Endothelial cell (in vitro differentiated cells): ENCODE results near the gene TRPM4. TPM values are rescaled to one million over a fixed set of nuclear protein-coding genes. Genes with fewer than 3 reads are reported as not detected.

Source experiments
- DNase-seq: peaks from one replicate; pipeline ENCODE4 v3.0.0; 2021; ENCODE audit warnings: low spot score
- H3K27ac Mint-ChIP-seq: one replicate; pipeline ENCODE4 v1.8.0; 2021; ENCODE audit warnings: mixed read lengths, inconsistent platforms; ENCODE audit not compliant: unreplicated experiment
- H3K27me3 Mint-ChIP-seq: one replicate; pipeline ENCODE4 v1.8.0; 2021; ENCODE audit warnings: mild to moderate bottlenecking, moderate library complexity, mixed read lengths, inconsistent platforms; ENCODE audit not compliant: unreplicated experiment
- H3K36me3 Mint-ChIP-seq: one replicate; pipeline ENCODE4 v1.8.0; 2021; ENCODE audit warnings: mild to moderate bottlenecking, low read depth, mixed read lengths, inconsistent platforms; ENCODE audit not compliant: unreplicated experiment
- H3K4me1 Mint-ChIP-seq: one replicate; pipeline ENCODE4 v1.8.0; 2021; ENCODE audit warnings: mild to moderate bottlenecking, mixed read lengths, inconsistent platforms; ENCODE audit not compliant: unreplicated experiment
- H3K4me3 Mint-ChIP-seq: one replicate; pipeline ENCODE4 v1.8.0; 2021; ENCODE audit warnings: mild to moderate bottlenecking, mixed read lengths, inconsistent platforms; ENCODE audit not compliant: unreplicated experiment
- H3K9me3 Mint-ChIP-seq: one replicate; pipeline ENCODE4 v1.8.0; 2021; ENCODE audit warnings: mixed read lengths, inconsistent platforms; ENCODE audit not compliant: unreplicated experiment
- total RNA-seq: library from RNA; stranded (reverse); fragmentation: NEBNext Ultra II Directional; extraction: Animal tissue kit (Norgen Biotek cat#: 25700); gene quantifications from one replicate; pipeline ENCODE4 v1.2.1, GENCODE V29; 2021; ENCODE audit not compliant: unreplicated experiment
- TF ChIP-seq, protein P1 (sequence below): fragments of 200-600 bp; sonication (generic); IDR thresholded peaks from one replicate; pipeline ENCODE4 v1.5.0; 2021; ENCODE audit warnings: antibody characterized with exemption; ENCODE audit not compliant: unreplicated experiment

The TRPM4 gene
- total RNA-seq, 1 donor from 2014 or later: 75.3 TPM

- Mint-ChIP-seq H3K9me3 (no peaks in the 10 kb centered on the region), H3K4me3 (peak overlapping the region; percentile 89), H3K36me3 (peaks cover 12% of the 10 kb centered on the region), H3K27ac (peak overlapping the region; percentile 45), H3K27me3 (peaks cover 22% of the 10 kb centered on the region), H3K4me1 (peaks cover 19% of the 10 kb centered on the region)
- DNase-seq: no peak
- TF ChIP-seq, protein P1, sequence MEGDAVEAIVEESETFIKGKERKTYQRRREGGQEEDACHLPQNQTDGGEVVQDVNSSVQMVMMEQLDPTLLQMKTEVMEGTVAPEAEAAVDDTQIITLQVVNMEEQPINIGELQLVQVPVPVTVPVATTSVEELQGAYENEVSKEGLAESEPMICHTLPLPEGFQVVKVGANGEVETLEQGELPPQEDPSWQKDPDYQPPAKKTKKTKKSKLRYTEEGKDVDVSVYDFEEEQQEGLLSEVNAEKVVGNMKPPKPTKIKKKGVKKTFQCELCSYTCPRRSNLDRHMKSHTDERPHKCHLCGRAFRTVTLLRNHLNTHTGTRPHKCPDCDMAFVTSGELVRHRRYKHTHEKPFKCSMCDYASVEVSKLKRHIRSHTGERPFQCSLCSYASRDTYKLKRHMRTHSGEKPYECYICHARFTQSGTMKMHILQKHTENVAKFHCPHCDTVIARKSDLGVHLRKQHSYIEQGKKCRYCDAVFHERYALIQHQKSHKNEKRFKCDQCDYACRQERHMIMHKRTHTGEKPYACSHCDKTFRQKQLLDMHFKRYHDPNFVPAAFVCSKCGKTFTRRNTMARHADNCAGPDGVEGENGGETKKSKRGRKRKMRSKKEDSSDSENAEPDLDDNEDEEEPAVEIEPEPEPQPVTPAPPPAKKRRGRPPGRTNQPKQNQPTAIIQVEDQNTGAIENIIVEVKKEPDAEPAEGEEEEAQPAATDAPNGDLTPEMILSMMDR: no peak
These were observed 39.7 kb upstream of the TRPM4 start for GRCh38 chr19:49117677-49118564.

DNA sequence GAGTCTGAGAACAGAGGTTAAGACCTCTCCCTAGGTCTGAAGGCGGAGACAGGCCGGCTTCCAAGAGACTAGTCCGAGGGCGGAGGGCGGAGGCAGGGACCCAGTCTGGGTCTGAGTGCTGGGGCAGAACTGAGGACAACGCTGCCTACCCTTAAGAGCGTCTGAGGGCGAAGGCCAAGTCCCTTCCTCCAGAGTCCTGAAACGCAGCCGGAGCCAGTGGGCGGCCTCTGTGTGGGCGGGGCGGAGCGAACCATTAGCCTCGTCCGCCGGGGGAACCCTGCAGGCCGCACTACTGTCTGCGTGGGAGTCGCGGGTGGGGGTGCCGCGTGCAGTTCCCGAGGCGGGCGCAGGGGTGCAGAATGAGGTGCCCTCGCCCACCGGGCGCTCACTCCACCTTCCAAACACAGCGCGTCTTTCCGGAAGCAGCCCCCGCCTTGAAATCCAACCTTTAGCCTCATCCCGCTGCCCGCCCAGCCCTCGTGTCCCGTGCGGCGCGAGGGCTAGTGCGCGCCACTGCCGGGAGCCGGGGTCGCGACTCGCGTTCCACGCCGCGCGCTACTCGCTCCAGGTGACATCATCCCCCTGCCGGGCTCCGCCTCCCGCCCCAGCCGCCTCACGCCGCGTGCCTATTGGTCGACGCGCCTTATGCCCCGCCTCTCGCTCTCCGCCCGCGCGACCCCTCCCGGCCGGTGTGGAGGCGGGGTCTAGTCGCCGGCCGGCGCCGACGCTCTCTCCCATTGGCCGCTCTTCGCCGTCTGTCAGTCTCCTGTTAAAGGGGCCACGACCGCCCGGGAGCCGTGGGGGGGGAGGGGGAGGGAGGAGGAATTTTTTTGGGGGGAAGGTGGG, 38.8 kb upstream of the TRPM4 start, which contains the start of gene C19orf73:
Gene C19orf73 (minus strand): TSS at position 579 of the 846 bp plus-strand sequence. CDS start 121 bp downstream, at position 458.
- Mint-ChIP-seq H3K9me3 (no peaks in the 10 kb centered on the region), H3K27me3 (peaks cover 22% of the 10 kb centered on the region), H3K27ac (peak within 1 kb of the TSS; percentile 45), H3K4me1 (peaks cover 17% of the 10 kb centered on the region), H3K4me3 (peak within 1 kb of the TSS; percentile 89), H3K36me3 (peaks cover 10% of the 10 kb centered on the region)
- TF ChIP-seq, protein P1: peak; percentile 21
- peak; percentile 95 for DNase-seq

GRCh38 chr19:49119411-49120324, 37.9 kb upstream of the TRPM4 start, which contains the start of gene PPFIA3:
TSS of gene PPFIA3 (plus strand) at chr19:49119544. CDS start at chr19:49127874, 8,330 bp downstream.
- peaks cover 22% of the 10 kb centered on the region for H3K27me3 Mint-ChIP-seq
- peak within 1 kb of the TSS; percentile 89 for H3K4me3 Mint-ChIP-seq

DNA sequence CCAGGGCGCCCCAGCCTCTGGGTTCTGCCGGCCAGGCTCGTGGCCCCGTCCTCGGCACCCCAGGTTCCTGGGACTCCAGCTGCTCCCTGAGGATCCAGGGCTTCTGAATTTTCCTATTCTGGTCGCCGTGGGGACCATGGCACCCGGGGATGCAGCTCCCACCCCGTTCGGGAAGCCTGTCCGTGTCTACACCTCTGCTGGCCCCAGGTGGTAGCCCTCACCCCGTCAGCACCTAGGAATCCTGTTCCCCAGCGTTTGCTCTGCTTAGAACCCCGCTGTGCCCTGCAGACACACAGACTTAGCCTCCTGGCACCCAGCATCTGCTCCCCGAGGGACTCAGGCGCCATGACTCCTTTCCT, 37.3 kb upstream of the TRPM4 start:
- Mint-ChIP-seq H3K4me3 (peak overlapping the region; percentile 79), H3K36me3 (peaks cover 5% of the 10 kb centered on the region), H3K27me3 (peaks cover 19% of the 10 kb centered on the region), H3K9me3 (no peaks in the 10 kb centered on the region), H3K4me1 (peaks cover 12% of the 10 kb centered on the region), H3K27ac (no peak overlapping the region)
- no peak for DNase-seq
- TF ChIP-seq, protein P1: no peak

More at GRCh38 chr19:49119411-49120324, 37.9 kb upstream of the TRPM4 start, which contains the start of gene PPFIA3:
- peaks cover 15% of the 10 kb centered on the region for H3K4me1 Mint-ChIP-seq
- TF ChIP-seq, protein P1: no peak
- DNase-seq: peak; percentile 79
- H3K27ac Mint-ChIP-seq: peak within 1 kb of the TSS; percentile 45
- H3K9me3 Mint-ChIP-seq: no peaks in the 10 kb centered on the region
- H3K36me3 Mint-ChIP-seq: peaks cover 8% of the 10 kb centered on the region
